Stimulated activated CD8-positive, alpha-beta memory T cell treated with anti-CD3 and anti-CD28 coated beads, Interleukin-7, amount 100 ng/mL, for 48 hours (primary cell): ENCODE measurements around the gene CPT1A.

Source experiments
- DNase-seq, 2 donors: peaks; one replicate each; pipeline ENCODE4 v3.0.0-alpha.2; 2020; ENCODE audit warnings: low read depth in 1 of 2; ENCODE audit errors: extremely low read depth in 1 of 2

CPT1A gene

GRCh38 chr11:68832476-68833181, 9.1 kb downstream of the CPT1A start:
- DNase-seq = no peak

GRCh38 chr11:68831124-68831523, 10.6 kb downstream of the CPT1A start:
- DNase-seq = no peak

GRCh38 chr11:68829581-68829980, 12.1 kb downstream of the CPT1A start:
- DNase-seq = no peak

GRCh38 chr11:68828957-68829356, 12.8 kb downstream of the CPT1A start:
- no peak for DNase-seq

- no peak for DNase-seq
These were observed 13.4 kb downstream of the CPT1A start for GRCh38 chr11:68828155-68828931.

- DNase-seq = no peak
These were observed 14.0 kb downstream of the CPT1A start for GRCh38 chr11:68827733-68828132.

GRCh38 chr11:68826726-68827125, 15.0 kb downstream of the CPT1A start:
- no peak for DNase-seq

- DNase-seq = peak in 1 of 2 donors; percentile 61
These were observed 16.1 kb downstream of the CPT1A start for GRCh38 chr11:68825571-68825970.

- DNase-seq = no peak
These were observed 19.2 kb downstream of the CPT1A start for GRCh38 chr11:68822546-68822945.

GRCh38 chr11:68821670-68822069, 20.0 kb downstream of the CPT1A start:
- DNase-seq = no peak

- DNase-seq = no peak
These were observed 22.4 kb downstream of the CPT1A start for GRCh38 chr11:68819362-68819761.

- no peak for DNase-seq
These were observed 23.5 kb downstream of the CPT1A start for GRCh38 chr11:68818181-68818580.

- DNase-seq = no peak
These were observed 24.2 kb downstream of the CPT1A start for GRCh38 chr11:68817554-68817953.

- no peak for DNase-seq
These were observed 24.7 kb downstream of the CPT1A start for GRCh38 chr11:68816917-68817419.

- no peak for DNase-seq
These were observed 25.4 kb downstream of the CPT1A start for GRCh38 chr11:68816251-68816776.

- no peak for DNase-seq
These were observed 27.9 kb downstream of the CPT1A start for GRCh38 chr11:68813773-68814172.

GRCh38 chr11:68812526-68812925, 29.2 kb downstream of the CPT1A start:
- no peak for DNase-seq

GRCh38 chr11:68810164-68810563, 31.6 kb downstream of the CPT1A start:
- DNase-seq = no peak

GRCh38 chr11:68809506-68809905, 32.2 kb downstream of the CPT1A start:
- DNase-seq = no peak

- DNase-seq = no peak
These were observed 32.9 kb downstream of the CPT1A start for GRCh38 chr11:68808787-68809186.

- DNase-seq = no peak
These were observed 34.5 kb downstream of the CPT1A start for GRCh38 chr11:68806931-68807844.
